ENCODE results near the gene ADD1. TPM values are rescaled to one million over a fixed set of nuclear protein-coding genes. Genes with fewer than 3 reads are reported as not detected.
"Not testable (repeated sequence)": the region's sequence is repeated elsewhere in the genome, so short reads cannot be mapped to it uniquely, and the experiment has no call there.

The ADD1 gene
- total RNA-seq, 3 donors from 2014 or later: 147 to 175 (median 153) TPM

DNA sequence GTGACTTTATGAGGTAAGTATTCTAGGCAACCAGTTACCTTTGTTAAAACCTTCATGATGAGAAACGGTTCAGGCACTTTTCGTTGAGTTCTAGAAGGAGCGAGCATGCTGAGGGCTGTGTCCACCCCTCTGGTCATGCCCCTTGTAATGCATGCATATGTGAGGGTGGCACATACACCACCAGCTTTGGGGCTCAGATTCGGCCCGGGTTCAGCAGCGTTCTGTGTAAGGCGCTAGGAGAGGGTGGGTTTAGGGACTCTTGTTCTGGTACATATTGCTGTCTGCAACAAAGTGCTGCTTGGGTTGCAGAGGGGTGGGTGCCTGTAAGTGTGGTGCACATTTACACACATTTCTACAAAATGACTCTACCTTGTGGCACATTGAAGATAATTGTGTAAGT, 65.0 kb downstream of the ADD1 start:
- Mint-ChIP-seq H3K36me3 (ENCODE audit: insufficient read depth) (peaks cover 36% of the 10 kb centered on the region), H3K9me3 (no peaks in the 10 kb centered on the region), H3K4me1 (ENCODE audit: low read depth) (peaks cover 22% of the 10 kb centered on the region), H3K27me3 (ENCODE audit: low read depth) (no peaks in the 10 kb centered on the region), H3K4me3 (no peak overlapping the region)
- DNase-seq: no peak
- no peak for ATAC-seq

DNA sequence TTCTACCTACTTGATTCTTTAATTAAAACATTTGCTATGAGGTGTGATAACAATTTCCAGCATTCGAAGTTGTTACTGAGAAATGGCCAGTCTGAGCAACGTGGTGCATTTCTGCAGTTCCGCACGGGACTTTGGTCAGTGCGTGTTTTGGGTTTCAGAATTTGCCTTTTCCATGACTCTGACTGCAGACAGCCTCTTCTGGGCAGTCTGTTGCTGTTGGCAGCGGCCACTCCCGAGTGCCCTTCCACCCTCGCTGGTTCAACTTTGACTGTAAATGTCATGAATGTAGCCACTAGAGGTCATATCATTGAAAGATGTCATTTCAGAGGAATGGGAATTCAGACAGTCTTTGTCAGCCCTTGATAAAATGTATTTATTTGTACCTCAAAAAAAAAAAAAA, 65.9 kb downstream of the ADD1 start:
- Mint-ChIP-seq H3K4me3 (no peak overlapping the region), H3K4me1 (ENCODE audit: low read depth) (peaks cover 18% of the 10 kb centered on the region), H3K27me3 (ENCODE audit: low read depth) (no peaks in the 10 kb centered on the region), H3K36me3 (ENCODE audit: insufficient read depth) (peaks cover 35% of the 10 kb centered on the region), H3K9me3 (no peaks in the 10 kb centered on the region)
- no peak for ATAC-seq
- no peak for DNase-seq

DNA sequence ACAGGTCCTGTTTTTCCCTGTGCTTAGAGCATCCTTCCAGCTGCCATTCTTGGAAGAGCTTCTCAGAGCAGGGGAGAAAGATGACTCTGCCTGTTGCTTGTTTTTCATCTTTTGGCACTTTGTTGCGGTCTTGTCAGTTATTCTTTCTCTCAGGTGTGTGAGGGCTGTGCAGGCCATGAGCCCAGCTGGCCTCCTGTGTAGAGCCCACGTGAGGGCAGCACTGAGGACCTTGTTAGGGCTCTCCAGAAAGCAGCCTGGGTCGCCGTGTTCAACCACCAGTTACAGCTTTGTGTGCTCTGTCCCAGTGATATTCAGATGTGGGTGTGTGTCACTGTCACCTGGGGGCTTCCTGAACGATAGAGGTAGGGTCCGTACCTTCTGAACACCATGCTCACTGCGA, 66.8 kb downstream of the ADD1 start:
- no peak for ATAC-seq
- H3K36me3 Mint-ChIP-seq (ENCODE audit: insufficient read depth): peaks cover 39% of the 10 kb centered on the region
- H3K4me1 Mint-ChIP-seq (ENCODE audit: low read depth): peaks cover 18% of the 10 kb centered on the region

DNA sequence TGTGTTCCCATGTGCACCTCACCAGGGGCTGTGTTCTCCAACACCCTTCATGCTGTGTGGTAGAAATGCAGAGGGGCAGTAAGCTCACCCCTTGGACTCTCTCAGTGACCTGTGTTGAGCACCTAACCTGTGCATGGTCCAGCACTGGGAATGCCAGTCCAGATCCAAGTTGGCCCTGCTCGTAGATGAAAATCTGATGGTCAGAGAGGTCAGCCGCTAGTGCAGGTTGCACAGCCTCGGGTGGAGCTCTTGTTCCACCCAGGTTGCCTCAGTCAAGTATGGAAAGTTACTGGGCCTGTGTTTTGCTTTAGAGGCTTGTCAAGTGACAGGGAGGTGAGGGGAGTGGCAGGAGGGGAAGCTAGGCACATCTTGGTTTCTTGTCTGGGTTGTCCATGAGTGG, 68.2 kb downstream of the ADD1 start:
- Mint-ChIP-seq H3K4me3 (no peak overlapping the region), H3K4me1 (ENCODE audit: low read depth) (peaks cover 9% of the 10 kb centered on the region), H3K9me3 (no peaks in the 10 kb centered on the region), H3K36me3 (ENCODE audit: insufficient read depth) (peaks cover 39% of the 10 kb centered on the region), H3K27me3 (ENCODE audit: low read depth) (no peaks in the 10 kb centered on the region)
- DNase-seq (no peak), ATAC-seq (no peak)

More for the DNA sequence above, 66.8 kb downstream of the ADD1 start:
- Mint-ChIP-seq H3K9me3 (no peaks in the 10 kb centered on the region), H3K27me3 (ENCODE audit: low read depth) (no peaks in the 10 kb centered on the region), H3K4me3 (no peak overlapping the region)
- no peak for DNase-seq

DNA sequence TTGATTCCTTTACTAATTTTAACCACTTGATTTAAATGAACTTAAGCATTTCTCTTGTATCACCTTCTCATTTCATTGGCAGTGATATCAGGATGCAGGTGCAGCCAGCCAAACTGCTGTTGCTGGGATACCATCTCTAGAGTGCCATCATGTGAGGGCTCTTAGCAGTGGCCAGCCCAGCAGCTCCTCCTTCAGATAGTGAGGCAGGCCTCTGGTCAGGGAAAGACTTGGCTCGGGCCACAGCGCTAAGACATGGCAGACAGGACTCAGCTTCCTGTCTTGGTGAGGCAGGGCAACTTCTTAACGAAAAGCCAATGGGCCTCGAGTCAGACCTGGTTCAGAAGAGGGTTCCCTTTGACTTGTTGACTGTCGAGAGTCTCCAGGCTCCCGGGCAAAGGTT, 69.5 kb downstream of the ADD1 start:
- H3K4me3 Mint-ChIP-seq: no peak overlapping the region
- H3K4me1 Mint-ChIP-seq (ENCODE audit: low read depth): peaks cover 10% of the 10 kb centered on the region
- peaks cover 42% of the 10 kb centered on the region for H3K36me3 Mint-ChIP-seq (ENCODE audit: insufficient read depth)
- H3K27me3 Mint-ChIP-seq (ENCODE audit: low read depth): no peaks in the 10 kb centered on the region
- DNase-seq: no peak
- ATAC-seq: no peak
- H3K9me3 Mint-ChIP-seq: no peaks in the 10 kb centered on the region

DNA sequence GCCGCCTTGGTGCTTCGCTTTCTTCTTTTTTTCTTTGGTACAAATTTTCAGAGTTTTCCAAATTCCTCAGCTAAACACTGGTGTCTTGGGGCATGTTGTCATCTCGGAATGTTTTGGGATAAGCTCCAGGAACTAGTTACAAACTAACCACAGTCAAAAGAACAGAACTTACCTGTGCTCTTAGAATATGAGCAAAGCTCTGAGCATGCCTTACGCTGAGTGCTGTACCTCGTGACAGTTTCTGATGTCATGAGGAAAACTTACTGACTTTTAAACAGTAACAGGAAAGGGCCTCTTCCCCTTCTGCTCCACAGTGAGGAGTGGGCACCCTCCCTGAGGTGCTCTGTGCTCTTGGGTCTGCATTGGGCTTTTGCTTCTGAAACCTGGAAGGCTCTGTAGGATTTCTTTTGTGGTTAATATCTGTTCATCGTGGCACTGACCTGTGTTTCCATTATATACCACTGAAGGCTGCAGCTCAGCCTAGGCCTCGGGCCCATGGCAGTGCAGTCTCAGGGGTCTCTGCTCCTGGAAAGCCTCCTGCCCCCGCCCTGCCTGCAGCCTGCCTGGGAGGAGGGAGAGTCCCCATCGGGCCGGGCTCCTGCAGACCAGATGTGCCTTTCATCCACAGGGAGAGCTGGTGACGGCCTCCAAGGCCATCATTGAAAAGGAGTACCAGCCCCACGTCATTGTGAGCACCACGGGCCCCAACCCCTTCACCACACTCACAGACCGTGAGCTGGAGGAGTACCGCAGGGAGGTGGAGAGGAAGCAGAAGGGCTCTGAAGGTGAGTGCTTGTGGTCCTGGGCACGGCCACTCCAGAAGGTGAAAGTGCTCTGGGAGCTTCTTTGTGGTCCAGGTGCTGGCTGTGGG, 70.8 kb downstream of the ADD1 start:
- Mint-ChIP-seq H3K36me3 (ENCODE audit: insufficient read depth) (peaks cover 42% of the 10 kb centered on the region), H3K9me3 (no peaks in the 10 kb centered on the region), H3K27me3 (ENCODE audit: low read depth) (no peaks in the 10 kb centered on the region), H3K4me1 (ENCODE audit: low read depth) (peaks cover 19% of the 10 kb centered on the region), H3K4me3 (no peak overlapping the region)
- DNase-seq: no peak
- ATAC-seq: peak in 1 of 2 donors; percentile 30

DNA sequence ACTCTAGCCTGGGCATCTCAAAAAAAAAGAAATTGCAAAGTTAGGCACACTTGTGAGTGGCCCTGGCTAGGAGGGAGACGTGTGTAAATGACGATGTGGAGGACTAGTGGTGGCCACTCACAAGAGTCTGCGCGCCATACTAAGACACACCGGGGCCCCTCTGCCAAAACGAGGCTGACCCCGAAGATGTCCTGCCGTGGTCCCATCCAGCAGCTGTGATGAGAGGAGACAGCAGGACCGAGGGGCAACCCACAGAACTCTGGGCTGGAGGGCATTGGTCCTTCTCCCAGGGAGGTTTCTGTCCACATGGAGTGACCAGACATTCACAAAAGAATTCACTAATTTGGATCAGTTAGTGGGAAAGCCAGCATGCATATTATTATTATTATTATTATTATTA, 72.1 kb downstream of the ADD1 start:
- no peak for DNase-seq
- Mint-ChIP-seq H3K27me3 (ENCODE audit: low read depth) (no peaks in the 10 kb centered on the region), H3K9me3 (no peaks in the 10 kb centered on the region), H3K36me3 (ENCODE audit: insufficient read depth) (peaks cover 48% of the 10 kb centered on the region), H3K4me3 (no peak overlapping the region), H3K4me1 (ENCODE audit: low read depth) (peaks cover 32% of the 10 kb centered on the region)
- no peak for ATAC-seq

DNA sequence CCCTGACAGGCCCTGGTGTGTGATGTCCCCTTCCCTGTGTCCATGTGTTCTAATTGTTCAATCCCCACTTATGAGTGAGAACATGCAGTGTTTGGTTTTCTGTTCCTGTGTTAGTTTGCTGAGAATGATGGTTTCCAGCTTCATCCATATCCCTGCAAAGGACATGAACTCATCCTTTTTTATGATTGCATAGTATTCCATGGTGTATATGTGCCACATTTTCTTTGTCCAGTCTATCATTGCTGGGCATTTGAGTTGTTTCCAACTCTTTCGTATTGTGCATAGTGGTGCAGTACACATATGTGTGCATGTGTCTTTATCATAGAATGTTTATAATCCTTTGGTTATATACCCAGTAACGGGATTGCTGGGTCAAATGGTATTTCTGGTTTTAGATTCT, 73.1 kb downstream of the ADD1 start:
- DNase-seq; H3K4me3 Mint-ChIP-seq; H3K27me3 Mint-ChIP-seq (ENCODE audit: low read depth); H3K9me3 Mint-ChIP-seq; ATAC-seq: not testable (repeated sequence)
- peaks cover 48% of the 10 kb centered on the region for H3K36me3 Mint-ChIP-seq (ENCODE audit: insufficient read depth)
- H3K4me1 Mint-ChIP-seq (ENCODE audit: low read depth): peaks cover 39% of the 10 kb centered on the region

DNA sequence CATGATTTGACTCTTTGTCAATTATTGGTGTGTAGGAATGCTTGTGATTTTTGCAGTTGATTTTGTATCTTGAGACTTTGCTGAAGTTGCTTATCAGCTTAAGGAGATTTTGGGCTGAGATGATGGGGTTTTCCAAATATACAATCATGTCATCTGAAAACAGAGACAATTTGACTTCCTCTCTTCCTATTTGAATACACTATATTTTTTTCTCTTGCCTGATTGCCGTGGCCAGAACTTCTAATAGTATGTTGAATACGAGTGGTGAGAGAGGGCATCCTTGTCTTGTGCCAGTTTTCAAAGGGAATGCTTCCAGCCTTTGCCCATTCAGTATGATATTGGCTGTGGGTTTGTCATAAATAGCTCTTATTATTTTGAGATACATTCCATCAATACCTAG, 74.7 kb downstream of the ADD1 start:
- not testable (repeated sequence) for H3K4me3 Mint-ChIP-seq; H3K9me3 Mint-ChIP-seq; H3K27me3 Mint-ChIP-seq (ENCODE audit: low read depth); DNase-seq; ATAC-seq
- Mint-ChIP-seq H3K36me3 (ENCODE audit: insufficient read depth) (peaks cover 54% of the 10 kb centered on the region), H3K4me1 (ENCODE audit: low read depth) (peaks cover 54% of the 10 kb centered on the region)

DNA sequence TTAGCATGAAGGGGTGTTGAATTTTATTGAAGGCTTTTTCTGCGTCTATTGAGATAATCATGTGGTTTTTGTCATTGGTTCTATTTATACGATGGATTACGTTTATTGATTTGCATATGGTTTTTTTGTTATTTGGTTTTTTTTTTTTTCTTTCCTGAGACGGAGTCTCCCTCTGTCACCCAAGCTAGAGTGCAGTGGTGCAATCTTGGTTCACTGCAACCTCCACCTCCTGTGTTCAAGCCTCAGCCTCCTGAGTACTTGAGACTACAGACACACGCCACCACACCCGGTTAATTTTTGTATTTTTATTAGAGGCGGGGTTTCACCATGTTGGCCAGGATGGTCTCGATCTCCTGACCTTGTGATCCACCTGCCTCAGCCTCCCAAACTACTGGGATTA, 75.1 kb downstream of the ADD1 start:
- not testable (repeated sequence) for H3K4me3 Mint-ChIP-seq; H3K9me3 Mint-ChIP-seq; H3K27me3 Mint-ChIP-seq (ENCODE audit: low read depth); DNase-seq; ATAC-seq
- Mint-ChIP-seq H3K4me1 (ENCODE audit: low read depth) (peaks cover 58% of the 10 kb centered on the region), H3K36me3 (ENCODE audit: insufficient read depth) (peaks cover 54% of the 10 kb centered on the region)

DNA sequence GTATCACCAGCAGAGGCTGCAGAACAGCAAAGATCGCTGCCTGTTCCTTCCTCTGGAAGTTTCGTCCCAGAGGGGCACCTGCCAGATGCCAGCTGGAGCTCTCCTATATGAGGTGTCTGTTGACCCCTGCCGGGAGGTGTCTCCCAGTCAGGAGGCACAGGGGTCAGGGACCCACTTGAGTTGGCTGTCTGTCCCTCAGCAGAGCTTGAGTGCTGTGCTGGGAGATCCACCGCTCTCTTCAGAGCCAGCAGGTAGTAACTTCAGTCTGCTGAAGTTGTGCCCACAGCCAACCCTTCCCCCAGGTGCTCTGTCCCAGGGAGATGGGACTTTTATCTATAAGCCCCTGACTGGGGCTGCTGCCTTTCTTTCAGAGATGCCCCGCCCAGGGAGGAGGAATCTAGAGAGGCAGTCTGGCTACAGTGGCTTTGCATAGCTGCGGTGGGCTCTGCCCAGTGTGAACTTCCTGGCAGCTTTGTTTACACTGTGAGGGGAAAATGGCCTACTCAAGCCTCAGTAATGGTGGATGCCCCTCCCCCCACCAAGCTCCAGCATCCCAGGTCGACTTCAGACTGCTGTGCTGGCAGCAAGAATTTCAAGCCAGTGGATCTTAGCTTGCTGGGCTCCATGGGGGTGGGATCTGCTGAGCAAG, 78.9 kb downstream of the ADD1 start:
- H3K27me3 Mint-ChIP-seq (ENCODE audit: low read depth); ATAC-seq; H3K4me3 Mint-ChIP-seq; H3K9me3 Mint-ChIP-seq; DNase-seq: not testable (repeated sequence)
- H3K36me3 Mint-ChIP-seq (ENCODE audit: insufficient read depth): peaks cover 42% of the 10 kb centered on the region
- peaks cover 56% of the 10 kb centered on the region for H3K4me1 Mint-ChIP-seq (ENCODE audit: low read depth)

DNA sequence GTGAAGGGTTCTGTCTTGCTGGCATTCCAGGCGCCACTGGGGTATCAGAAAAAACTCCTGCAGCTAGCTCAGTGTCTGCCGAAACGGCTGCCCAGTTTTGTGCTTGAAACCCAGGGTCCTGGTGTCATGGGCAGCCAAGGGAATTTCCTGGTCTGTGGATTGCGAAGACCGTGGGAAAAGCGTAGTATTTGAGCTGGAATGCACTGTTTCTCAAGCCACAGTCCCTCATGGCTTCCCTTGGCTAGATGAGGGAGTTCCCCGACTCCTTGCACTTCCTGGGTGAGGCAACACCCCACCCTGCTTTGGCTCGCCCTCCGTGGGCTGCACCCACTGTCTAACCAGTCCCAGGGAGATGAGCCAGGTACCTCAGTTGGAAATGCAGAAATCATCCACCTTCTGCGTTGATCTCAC, 79.5 kb downstream of the ADD1 start:
- H3K4me1 Mint-ChIP-seq (ENCODE audit: low read depth): peaks cover 50% of the 10 kb centered on the region

DNA sequence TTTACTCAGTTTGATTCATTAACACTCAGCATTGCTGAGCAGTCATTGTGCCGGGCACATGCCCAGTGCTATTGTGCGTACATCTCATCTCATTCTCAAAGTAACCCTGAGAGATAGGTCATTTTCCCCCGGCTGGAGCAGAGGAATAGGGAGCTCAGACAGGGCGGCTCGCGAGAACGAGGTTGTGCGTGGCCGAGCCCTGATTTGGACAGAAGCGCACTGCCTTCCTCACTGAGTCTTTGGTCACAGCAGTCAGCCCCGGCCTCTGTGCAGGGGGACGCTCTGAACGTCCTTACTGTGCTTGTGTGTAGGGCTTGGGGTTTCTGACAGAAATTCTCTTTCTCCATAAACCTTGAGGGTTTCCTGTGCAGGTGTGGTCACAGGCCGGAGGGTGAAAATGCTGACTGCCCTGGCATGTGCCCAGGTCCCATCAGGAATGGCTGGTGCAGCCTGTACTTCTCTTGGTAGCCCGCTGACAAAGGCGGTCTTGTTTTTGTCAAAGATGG, 80.1 kb downstream of the ADD1 start:
- H3K4me1 Mint-ChIP-seq (ENCODE audit: low read depth): peaks cover 44% of the 10 kb centered on the region
- H3K36me3 Mint-ChIP-seq (ENCODE audit: insufficient read depth): peaks cover 38% of the 10 kb centered on the region
- DNase-seq (no peak), ATAC-seq (no peak)
- H3K4me3 Mint-ChIP-seq: no peak overlapping the region
- H3K9me3 Mint-ChIP-seq: no peaks in the 10 kb centered on the region
- no peaks in the 10 kb centered on the region for H3K27me3 Mint-ChIP-seq (ENCODE audit: low read depth)

More for the DNA sequence above, 79.5 kb downstream of the ADD1 start:
- DNase-seq: no peak
- Mint-ChIP-seq H3K27me3 (ENCODE audit: low read depth) (no peaks in the 10 kb centered on the region), H3K36me3 (ENCODE audit: insufficient read depth) (peaks cover 42% of the 10 kb centered on the region), H3K9me3 (no peaks in the 10 kb centered on the region), H3K4me3 (no peak overlapping the region)
- peak in 1 of 2 donors; percentile 25 for ATAC-seq

DNA sequence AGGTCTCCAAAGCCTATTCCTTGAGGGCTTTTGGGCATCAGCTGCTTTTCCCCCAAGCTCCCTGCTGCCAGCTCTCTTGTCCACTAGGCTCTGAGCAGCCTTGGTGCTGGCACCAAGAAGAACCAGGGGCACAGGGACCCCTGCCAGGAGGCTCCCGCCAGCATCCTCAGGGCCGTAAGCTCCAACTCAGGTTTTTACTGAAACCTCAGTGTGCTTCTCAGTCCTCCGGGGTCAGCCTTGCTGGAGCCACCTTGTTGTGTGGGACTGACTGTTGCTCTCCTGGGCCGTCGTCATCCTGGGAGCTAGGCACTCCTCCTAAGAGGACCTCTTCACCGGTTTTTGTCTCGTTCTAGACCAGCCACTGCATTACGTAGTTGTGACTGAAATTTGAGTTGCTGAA, 80.6 kb downstream of the ADD1 start:
- ATAC-seq (no peak), DNase-seq (no peak)
- Mint-ChIP-seq H3K36me3 (ENCODE audit: insufficient read depth) (peaks cover 41% of the 10 kb centered on the region), H3K4me1 (ENCODE audit: low read depth) (peaks cover 43% of the 10 kb centered on the region), H3K9me3 (no peaks in the 10 kb centered on the region), H3K4me3 (no peak overlapping the region), H3K27me3 (ENCODE audit: low read depth) (no peaks in the 10 kb centered on the region)

Measured in activated T-cell treated with anti-CD3 and anti-CD28 coated beads, Interleukin-2, amount 50 U/mL, for 4 hours (primary cell).